NCI-H128 (cell line): ENCODE data around the gene ATP7B.
"Not testable (repeated sequence)": the region's sequence is repeated elsewhere in the genome, so short reads cannot be mapped to it uniquely, and the experiment has no call there.

ENCODE experiments used
- DNase-seq: peaks from one replicate; lab custom pipeline; 2025; ENCODE audit not compliant: unreplicated experiment; lab: John Stamatoyannopoulos, UW

The ATP7B gene

GRCh38 chr13:52010890-52011631, at the start of gene ATP7B:
Gene ATP7B, minus strand, starts transcription at chr13:52011450. Its CDS starts 113 bp downstream, at chr13:52011337.
- DNase-seq: no peak

GRCh38 chr13:52053460-52053859, 42.2 kb upstream of the ATP7B start:
- DNase-seq: no peak

- no peak for DNase-seq
These were observed 40.1 kb upstream of the ATP7B start for GRCh38 chr13:52051400-52051799.

- DNase-seq: no peak
These were observed 37.3 kb upstream of the ATP7B start for GRCh38 chr13:52048516-52048915.

GRCh38 chr13:52047463-52047862, 36.2 kb upstream of the ATP7B start:
- DNase-seq: no peak

GRCh38 chr13:52043675-52044074, 32.4 kb upstream of the ATP7B start:
- no peak for DNase-seq

GRCh38 chr13:52036037-52036436, 24.8 kb upstream of the ATP7B start:
- no peak for DNase-seq

GRCh38 chr13:52034616-52035226, 23.5 kb upstream of the ATP7B start:
- peak; percentile 1 for DNase-seq

- no peak for DNase-seq
These were observed 21.8 kb upstream of the ATP7B start for GRCh38 chr13:52033039-52033438.

GRCh38 chr13:52030401-52030800, 19.2 kb upstream of the ATP7B start:
- DNase-seq: not testable (repeated sequence)

GRCh38 chr13:52029569-52029968, 18.3 kb upstream of the ATP7B start:
- DNase-seq: no peak

GRCh38 chr13:52027832-52028231, 16.6 kb upstream of the ATP7B start:
- DNase-seq: no peak

GRCh38 chr13:52026246-52026626, 15.0 kb upstream of the ATP7B start:
- DNase-seq: no peak

GRCh38 chr13:52025475-52026245, 14.4 kb upstream of the ATP7B start:
- DNase-seq: no peak

GRCh38 chr13:52024481-52024880, 13.2 kb upstream of the ATP7B start, which contains the start of gene UTP14C:
Gene UTP14C, plus strand, starts transcription at chr13:52024691. Its CDS starts 4,114 bp downstream, at chr13:52028805.
- no peak for DNase-seq

GRCh38 chr13:52022356-52022755, 11.1 kb upstream of the ATP7B start:
- DNase-seq: no peak

- no peak for DNase-seq
These were observed 8.9 kb upstream of the ATP7B start for GRCh38 chr13:52020191-52020590.

GRCh38 chr13:52016296-52016695, 5.0 kb upstream of the ATP7B start:
- no peak for DNase-seq

GRCh38 chr13:52012512-52012836, 1.2 kb upstream of the ATP7B start:
- no peak for DNase-seq

- peak; percentile 97 for DNase-seq
These were observed 622 bp upstream of the ATP7B start, which contains the start of gene ALG11 for GRCh38 chr13:52011632-52012511. Gene ALG11, plus strand, starts transcription at chr13:52012398. Its CDS starts 21 bp downstream, at chr13:52012419.

GRCh38 chr13:52009946-52010345, 1.3 kb downstream of the ATP7B start:
- no peak for DNase-seq
